T-helper 9 cell (primary cell): ENCODE measurements around the gene C4orf51.
A peak's percentile ranks its signal among the peaks of the same experiment; 100 is the strongest.

Source experiments
- DNase-seq: peaks from one replicate; pipeline ENCODE4 v3.0.0-alpha.2; 2020

The C4orf51 gene

GRCh38 chr4:145716200-145716599 is 36.3 kb downstream of the C4orf51 start:
- no peak for DNase-seq

DNA sequence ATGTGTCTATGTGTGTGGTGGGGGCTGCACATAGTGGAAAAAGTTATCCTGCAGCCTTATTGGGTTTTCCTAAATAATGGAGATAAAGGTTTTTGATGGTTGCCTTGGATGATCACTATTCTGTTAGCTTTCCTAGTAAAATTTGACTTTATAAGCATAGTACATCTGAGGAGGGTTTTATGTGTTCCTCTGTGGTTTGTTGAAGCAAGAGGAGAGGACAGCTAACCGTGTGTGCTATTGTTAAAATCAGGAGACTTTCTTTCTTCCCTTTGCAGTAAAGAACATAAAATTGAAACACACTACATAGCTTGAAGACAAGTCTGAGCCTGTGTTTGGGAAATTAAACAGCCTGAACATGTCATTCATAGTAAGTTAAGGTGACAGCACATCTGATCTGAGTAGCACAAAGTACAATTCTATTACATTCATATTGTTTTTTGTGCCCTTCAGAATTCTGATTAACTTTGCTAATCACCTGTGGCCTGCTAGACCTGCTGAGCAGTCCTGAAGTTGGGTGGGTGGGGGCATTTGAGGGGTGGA is 36.8 kb downstream of the C4orf51 start:
- DNase-seq, result no peak

DNA sequence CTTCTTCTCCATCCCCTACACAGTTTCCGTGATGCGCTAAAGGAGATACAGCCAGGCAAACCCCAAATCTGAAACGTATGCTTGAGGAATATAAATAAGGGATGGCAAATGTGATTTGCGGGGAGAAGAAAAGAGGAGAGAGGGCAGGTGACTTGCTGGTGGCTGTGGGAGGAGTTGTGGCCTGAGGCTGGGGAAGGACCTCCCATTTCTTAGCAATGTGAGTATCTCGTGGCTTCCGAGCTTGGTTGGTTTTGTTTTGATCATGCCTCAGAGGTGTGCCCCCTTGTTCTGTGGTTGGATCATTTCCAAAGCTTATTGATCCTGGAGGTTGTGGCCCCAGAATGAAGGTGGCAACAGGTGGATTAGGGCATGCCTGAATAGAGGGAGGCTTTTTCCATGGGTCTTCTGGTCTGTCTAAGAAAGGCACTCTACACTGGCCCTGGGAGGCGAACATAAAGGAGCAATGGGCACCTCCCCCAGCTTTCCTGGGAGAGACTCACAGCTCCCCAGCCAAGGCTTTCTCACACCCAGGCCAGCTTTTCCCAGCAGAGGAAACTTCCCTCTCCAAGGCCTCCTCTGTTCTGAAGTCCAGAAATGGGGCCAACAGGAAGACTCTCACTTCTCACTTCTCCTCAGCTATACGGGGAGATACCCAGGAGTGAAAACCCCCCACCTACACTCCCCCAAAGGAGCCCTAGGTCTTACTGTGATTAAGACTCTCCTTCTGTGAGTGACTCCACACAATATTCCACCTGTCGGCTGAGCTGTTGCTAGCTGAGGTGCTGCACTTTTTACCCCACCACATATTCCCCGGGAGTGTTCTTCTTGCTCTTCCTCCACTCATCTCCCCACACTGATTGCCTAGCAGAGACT is 40.0 kb downstream of the C4orf51 start:
- no peak for DNase-seq

DNA sequence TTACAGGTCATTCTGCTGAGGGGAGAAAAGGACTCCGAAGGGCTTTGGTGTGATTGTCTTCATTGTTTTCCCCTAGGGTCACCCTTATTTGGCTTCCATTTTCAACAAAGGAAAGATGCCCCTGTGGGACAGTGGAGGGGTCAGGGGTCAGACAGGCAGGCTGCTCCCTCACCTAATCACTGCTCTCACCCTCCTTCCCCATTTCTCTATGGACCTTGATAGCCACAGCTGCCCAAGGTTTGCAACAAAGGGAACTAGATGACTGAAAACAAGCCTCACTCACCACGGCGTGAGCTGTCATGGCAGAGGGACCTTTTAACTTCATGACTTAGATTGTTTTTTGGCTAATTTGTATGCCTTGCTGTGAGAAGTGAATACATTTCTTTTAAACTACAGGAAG is 40.7 kb downstream of the C4orf51 start:
- DNase-seq, result no peak

DNA sequence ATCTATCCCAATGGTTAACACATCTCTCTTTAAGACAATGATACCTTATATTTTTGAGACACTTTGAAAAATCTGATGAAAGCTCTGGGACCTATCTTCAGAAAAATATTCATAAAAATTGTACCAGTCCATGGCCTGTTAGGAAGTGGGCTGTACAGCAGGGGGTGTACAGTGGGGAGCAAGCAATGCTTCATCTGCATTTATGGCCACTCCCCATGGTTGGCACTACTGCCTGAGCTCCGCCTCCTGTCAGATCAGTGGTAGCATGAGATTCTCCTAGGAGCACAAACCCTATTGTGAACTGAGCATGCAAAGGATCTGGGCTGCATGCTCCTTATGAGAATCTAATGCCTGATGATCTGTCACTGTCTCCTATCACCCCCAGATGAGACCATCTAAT is 42.6 kb downstream of the C4orf51 start:
- no peak for DNase-seq

DNA sequence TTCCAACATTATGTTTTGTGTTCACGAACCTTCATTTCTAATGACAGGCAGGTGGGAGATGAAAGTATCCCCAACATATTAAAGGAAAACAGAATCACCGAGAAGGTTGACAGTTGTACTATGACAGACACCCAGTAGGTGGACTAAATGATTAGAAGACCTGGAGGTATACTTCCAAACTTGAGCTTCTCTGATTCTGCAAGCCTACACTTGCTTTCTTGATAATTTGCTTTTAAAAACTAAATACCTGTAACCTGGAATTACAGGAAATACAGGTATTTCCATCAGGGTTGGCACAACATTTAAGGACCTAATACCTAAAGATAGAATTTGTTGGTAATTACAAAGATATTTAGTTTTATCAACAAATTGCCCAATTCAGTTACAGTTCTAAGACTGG is 43.4 kb downstream of the C4orf51 start:
- no peak for DNase-seq

- DNase-seq, result no peak
Observed at GRCh38 chr4:145730026-145730425, 50.1 kb downstream of the C4orf51 start.

GRCh38 chr4:145731028-145731427 is 51.1 kb downstream of the C4orf51 start:
- DNase-seq, result no peak

DNA sequence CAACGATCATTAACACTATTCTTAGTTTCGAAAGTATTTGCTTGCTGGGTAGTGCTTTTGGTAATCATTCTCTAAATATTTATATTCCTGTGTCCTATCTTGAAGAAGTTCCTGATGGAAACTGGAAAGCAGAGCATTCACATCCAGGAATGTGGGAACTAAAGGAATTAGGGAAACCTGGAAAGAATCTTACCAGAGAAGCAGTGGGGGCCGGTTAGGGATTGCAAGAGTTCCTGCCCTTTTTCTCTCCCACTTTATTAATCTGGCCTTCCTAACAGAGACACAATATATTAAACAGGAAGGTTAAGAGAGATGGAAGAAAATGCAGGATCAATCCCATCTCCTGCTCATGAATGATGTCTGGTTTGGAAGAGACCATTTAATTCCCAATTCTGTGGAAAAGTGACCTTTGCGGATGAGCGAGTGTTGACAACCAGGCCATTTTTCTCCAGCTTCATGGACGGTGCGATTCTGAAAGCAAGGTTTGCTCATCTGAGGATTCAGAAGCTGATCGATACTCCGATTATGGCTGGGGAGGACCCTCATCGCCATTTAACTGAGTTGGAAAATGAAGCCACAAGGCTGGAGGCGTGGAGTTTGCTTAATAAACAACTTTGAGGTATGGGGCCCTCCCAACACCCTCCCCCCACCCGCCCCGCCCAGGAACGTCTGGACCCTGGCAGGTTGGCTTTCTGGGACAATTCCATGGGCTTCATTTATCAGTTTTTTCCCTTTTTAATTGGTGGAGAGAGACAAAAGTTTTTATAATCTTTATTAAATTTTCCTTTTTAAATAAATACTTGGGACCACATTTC is 52.3 kb downstream of the C4orf51 start:
- no peak for DNase-seq

GRCh38 chr4:145732895-145733880 is 53.2 kb downstream of the C4orf51 start:
- peak; percentile 67 for DNase-seq

DNA sequence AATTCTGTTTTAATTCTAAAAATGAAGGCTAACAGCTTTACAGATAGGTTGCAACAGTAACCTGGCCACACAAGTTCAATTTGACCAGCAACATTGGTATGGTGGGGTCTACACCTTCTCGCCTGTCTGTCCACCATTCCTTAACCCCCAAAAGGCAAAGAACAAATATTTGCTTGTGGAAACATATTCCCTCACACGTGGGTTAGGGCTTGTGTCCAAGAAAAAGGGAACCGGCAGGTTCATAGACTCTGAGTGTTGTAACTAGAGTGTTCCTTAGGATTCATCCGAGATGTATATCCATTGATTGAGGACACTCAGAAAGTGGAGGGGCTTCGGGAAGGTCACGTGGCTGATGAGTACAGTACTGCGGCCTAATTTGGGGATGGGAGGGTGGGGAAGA is 54.1 kb downstream of the C4orf51 start:
- DNase-seq, result no peak

- DNase-seq, result no peak
Observed at GRCh38 chr4:145734576-145735346, 54.8 kb downstream of the C4orf51 start.

GRCh38 chr4:145735347-145735675 is 55.4 kb downstream of the C4orf51 start:
- DNase-seq, result no peak

GRCh38 chr4:145735827-145736226 is 55.9 kb downstream of the C4orf51 start:
- DNase-seq, result no peak

GRCh38 chr4:145736241-145736831 is 56.4 kb downstream of the C4orf51 start:
- no peak for DNase-seq

- DNase-seq, result no peak
Observed at GRCh38 chr4:145739845-145740244, 59.9 kb downstream of the C4orf51 start.

DNA sequence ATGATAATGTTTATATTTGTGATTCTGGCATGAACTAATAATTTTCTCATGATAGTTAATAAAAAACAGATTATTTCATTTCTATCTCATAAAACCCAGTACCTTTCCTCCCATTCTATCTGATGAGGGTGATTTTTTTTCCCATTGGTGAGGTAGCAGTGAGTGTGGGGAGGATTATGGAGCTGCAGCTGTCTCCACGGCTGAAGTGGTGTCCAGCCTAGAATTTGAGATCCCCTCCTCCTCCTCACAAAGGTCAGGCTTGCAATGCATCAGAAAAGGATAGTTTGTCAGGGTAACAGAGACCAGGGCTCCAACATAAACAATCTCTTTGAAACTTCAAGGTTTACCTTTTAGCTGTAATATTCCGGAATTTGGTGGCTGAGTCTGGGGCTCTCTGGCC is 60.9 kb downstream of the C4orf51 start:
- no peak for DNase-seq

- no peak for DNase-seq
Observed at GRCh38 chr4:145743641-145744040, 63.7 kb downstream of the C4orf51 start.

DNA sequence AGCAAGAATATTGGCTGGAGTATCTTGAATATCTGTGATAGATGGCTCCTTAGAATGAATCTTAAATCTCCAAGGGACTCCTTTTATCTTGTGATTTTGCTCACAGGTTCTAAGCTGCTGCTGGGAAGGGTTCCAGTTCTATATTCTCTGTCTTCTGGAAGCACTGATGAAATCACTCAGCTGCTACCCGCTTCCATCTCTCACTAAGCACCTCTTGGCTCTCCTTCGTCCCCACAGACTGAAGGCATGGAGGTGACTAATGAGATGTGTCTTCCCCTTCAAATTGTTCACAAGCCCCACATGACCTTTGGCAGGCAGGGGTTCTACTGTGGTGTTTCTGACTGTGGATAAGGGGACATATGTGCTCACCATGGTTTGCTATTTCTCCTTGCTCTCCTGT is 75.9 kb downstream of the C4orf51 start:
- no peak for DNase-seq

DNA sequence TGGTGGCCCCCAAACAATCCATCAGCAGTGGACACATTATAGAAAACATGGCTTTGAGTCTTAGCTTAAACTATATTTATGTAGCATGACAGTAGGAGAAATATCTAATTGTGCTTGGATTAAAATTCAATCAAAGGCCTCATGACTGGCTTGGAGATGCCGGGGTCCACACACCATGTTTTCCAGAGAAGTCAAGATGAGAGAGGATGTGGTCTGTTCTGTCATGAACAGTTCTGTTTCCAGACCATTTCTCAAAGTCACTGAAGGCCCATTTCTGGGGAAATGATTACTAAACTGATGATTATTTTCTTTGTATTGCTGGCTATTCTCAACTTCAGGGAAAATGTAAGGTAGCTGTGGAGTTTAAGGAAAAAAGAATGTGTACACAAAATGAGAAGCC is 76.3 kb downstream of the C4orf51 start:
- DNase-seq, result no peak

DNA sequence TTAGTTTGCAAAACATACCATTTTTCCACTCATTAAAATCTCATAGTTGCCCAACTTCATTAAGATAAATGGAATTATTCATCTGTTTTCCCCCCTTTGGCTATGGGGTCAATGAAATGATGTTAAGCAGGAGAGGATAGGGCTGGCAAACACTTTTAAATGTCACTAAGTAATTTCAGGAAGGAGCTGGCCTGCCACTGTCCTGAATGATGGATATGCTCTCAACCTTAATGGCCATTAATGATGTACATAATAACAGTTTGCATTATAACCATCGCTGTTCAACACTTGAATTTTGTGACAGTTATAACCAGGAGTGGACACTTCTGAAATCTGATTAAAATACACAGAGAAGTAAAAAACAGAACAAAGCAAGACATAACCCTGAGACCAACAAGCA is 77.2 kb downstream of the C4orf51 start:
- no peak for DNase-seq
